K562 (cell line): ENCODE results near the gene LRRIQ1. TPM values are rescaled to one million over a fixed set of nuclear protein-coding genes. Genes with fewer than 3 reads are reported as not detected.

ENCODE experiments used
- ATAC-seq: fragments of 200-7000 bp; cut with Tn5 transposase; 3 replicates; pipeline ENCODE4 v1.9.1; 2020; ENCODE audit warnings: moderate library complexity
- BruUV-seq: library from RNA; stranded (reverse); fragments of 400-500 nt; replicated peaks from 2 replicates; lab custom pipeline; 2021; lab: Mats Ljungman, UMichigan
- CTCF ChIA-PET: fragments of 300-600 bp; formaldehyde crosslinking; extraction: SDS; loops from one replicate; lab custom pipeline; 2021; ENCODE audit warnings: low intra/inter-chr PET ratio; lab: Yijun Ruan, JAX
- POLR2A ChIA-PET: fragments of 300-600, 350-650 bp; sonication (Branson Sonifier 250); formaldehyde crosslinking; extraction: SDS; loops from one replicate; lab custom pipeline; 2021; ENCODE audit warnings: antibody characterized with exemption, inconsistent platforms; lab: Yijun Ruan, JAX
- DNase-seq, 4 experiments: peaks; one replicate each; pipeline versions ENCODE4 v3.0.0 to v3.0.0-alpha.2; 2011 to 2018; ENCODE audit warnings: low spot score in 3 of 4, mixed read lengths in 3 of 4; ENCODE audit errors: extremely low read depth in 1 of 4
- FAIRE-seq: peaks from 2 replicates; lab custom pipeline; 2011; peaks lifted over from hg19 to GRCh38; lab: Jason Lieb, UNC
- H2AFZ ChIP-seq: 2 replicates; pipeline ENCODE4 v1.6.0; 2011; ENCODE audit warnings: low read depth, low read length, control low read depth, inconsistent platforms
- H3K27ac ChIP-seq: fragments of 200-600 bp; 3 replicates; pipeline ENCODE4 v1.8.0; 2011; ENCODE audit warnings: low read depth, mild to moderate bottlenecking, control low read depth, inconsistent platforms, low read length, moderate library complexity, mixed read lengths; ENCODE audit errors: extremely low read depth
- H3K27me3 ChIP-seq, 2 experiments: fragments of 300-600 bp in 1 of 2; 2 replicates in 1 of 2; 3 replicates in 1 of 2; pipeline versions ENCODE4 v1.6.0 to v1.8.0; 2011; ENCODE audit warnings: inconsistent platforms in 2 of 2, low read length in 2 of 2, mild to moderate bottlenecking in 1 of 2, mixed read lengths in 1 of 2, moderate library complexity in 1 of 2; ENCODE audit not compliant: control insufficient read depth in 2 of 2, insufficient read depth in 2 of 2
- H3K36me3 ChIP-seq: fragments of 300-600 bp; 3 replicates; pipeline ENCODE4 v1.8.0; 2011; ENCODE audit warnings: mild to moderate bottlenecking, low read length, inconsistent platforms; ENCODE audit not compliant: control insufficient read depth, insufficient read depth
- H3K4me1 ChIP-seq, 2 experiments: fragments of 200-600 bp in 1 of 2; replicated peaks in 1 of 2; 2 replicates in 1 of 2; 3 replicates in 1 of 2; pipeline versions ENCODE4 v1.5.1 to v1.8.0; 2011; ENCODE audit warnings: inconsistent platforms in 2 of 2, low read length in 2 of 2, mild to moderate bottlenecking in 1 of 2, mixed read lengths in 1 of 2, moderate library complexity in 1 of 2; ENCODE audit not compliant: control insufficient read depth in 2 of 2, insufficient read depth in 2 of 2
- H3K4me2 ChIP-seq: 2 replicates; pipeline ENCODE4 v1.6.1; 2011; ENCODE audit warnings: low read length, control low read depth, inconsistent platforms, mixed read lengths; ENCODE audit not compliant: insufficient read depth
- H3K4me3 ChIP-seq: fragments of 200-600 bp; sonication (generic), shearing (Covaris generic); 2 replicates; pipeline ENCODE4 v1.5.1; 2016; ENCODE audit warnings: control low read depth, inconsistent platforms
- H3K79me2 ChIP-seq: fragments of 200-600 bp; 3 replicates; pipeline ENCODE4 v1.8.0; 2011; ENCODE audit warnings: low read length, inconsistent platforms; ENCODE audit not compliant: control insufficient read depth, insufficient read depth
- H3K9ac ChIP-seq, 2 experiments: 2 replicates each; pipeline versions ENCODE4 v1.6.0 to v1.6.1; 2011; ENCODE audit warnings: low read depth in 2 of 2, low read length in 2 of 2, control low read depth in 1 of 2, inconsistent platforms in 1 of 2, mild to moderate bottlenecking in 1 of 2, mixed read lengths in 1 of 2; ENCODE audit not compliant: insufficient read depth in 1 of 2
- H3K9me1 ChIP-seq: one replicate; pipeline ENCODE4 v1.6.0; 2011; ENCODE audit warnings: inconsistent platforms, mild to moderate bottlenecking, low read length, moderate library complexity; ENCODE audit not compliant: control insufficient read depth, insufficient read depth
- H3K9me3 ChIP-seq: replicated peaks from 2 replicates; pipeline ENCODE4 v1.5.1; 2011; ENCODE audit warnings: low read depth, low read length, inconsistent platforms; ENCODE audit not compliant: control insufficient read depth, insufficient read depth
- H4K20me1 ChIP-seq: replicated peaks from 2 replicates; pipeline ENCODE4 v1.6.1; 2011; ENCODE audit warnings: low read length, inconsistent platforms, mixed read lengths; ENCODE audit not compliant: control insufficient read depth, insufficient read depth
- CTBP1 ChIP-seq: fragments of 450-650 bp; IDR thresholded peaks from 2 replicates; pipeline ENCODE4 v1.6.1; 2016; ENCODE audit warnings: borderline replicate concordance
- DACH1 ChIP-seq: fragments of 450-650 bp; IDR thresholded peaks from 2 replicates; pipeline ENCODE4 v1.6.1; 2018; ENCODE audit not compliant: partially characterized antibody
- FOXP1 ChIP-seq: sonication (generic); formaldehyde crosslinking; IDR thresholded peaks from 2 replicates; pipeline ENCODE4 v1.8.0; 2022; ENCODE audit warnings: mild to moderate bottlenecking, missing genetic modification reagents
- HINFP ChIP-seq: fragments of 450-650 bp; conservative IDR thresholded peaks from 2 replicates; pipeline ENCODE4 v1.6.1; 2016; ENCODE audit warnings: missing genetic modification characterization, low read depth, mild to moderate bottlenecking, control low read depth, missing compliant biosample characterization
- HIVEP1 ChIP-seq: fragments of 250-450 bp; sonication (Bioruptor Pico); IDR thresholded peaks from 2 replicates; pipeline ENCODE4 v1.4.0; 2020; ENCODE audit warnings: mild to moderate bottlenecking
- KLF13 ChIP-seq: fragments of 450-650 bp; IDR thresholded peaks from 2 replicates; pipeline ENCODE4 v1.6.1; 2016; ENCODE audit warnings: missing genetic modification characterization, low read depth, mild to moderate bottlenecking, missing compliant biosample characterization, moderate library complexity, borderline replicate concordance
- MCM2 ChIP-seq: fragments of 450-650 bp; IDR thresholded peaks from 2 replicates; pipeline ENCODE4 v1.6.1; 2017; ENCODE audit warnings: low read depth, mild to moderate bottlenecking
- MCM5 ChIP-seq: fragments of 450-650 bp; IDR thresholded peaks from 2 replicates; pipeline ENCODE4 v1.6.1; 2016; ENCODE audit warnings: low read depth
- NCOA4 ChIP-seq: fragments of 450-650 bp; IDR thresholded peaks from 2 replicates; pipeline ENCODE4 v1.6.1; 2018; ENCODE audit warnings: mild to moderate bottlenecking; ENCODE audit not compliant: partially characterized antibody
- NFIC ChIP-seq: fragments of 450-650 bp; IDR thresholded peaks from 2 replicates; pipeline ENCODE4 v1.6.1; 2017; ENCODE audit warnings: mild to moderate bottlenecking, inconsistent platforms
- PURB ChIP-seq: sonication (generic); formaldehyde crosslinking; IDR thresholded peaks from 2 replicates; pipeline ENCODE4 v1.9.0; 2021; ENCODE audit warnings: low read depth, mild to moderate bottlenecking, missing genetic modification reagents
- RBM34 ChIP-seq: fragments of 200-400 bp; formaldehyde crosslinking; IDR thresholded peaks from 2 replicates; pipeline ENCODE4 v1.6.1; 2018; ENCODE audit warnings: low read length, borderline replicate concordance; ENCODE audit not compliant: insufficient read depth
- SAFB2 ChIP-seq: fragments of 200-400 bp; formaldehyde crosslinking; IDR thresholded peaks from 2 replicates; pipeline ENCODE4 v1.6.1; 2018; ENCODE audit warnings: borderline replicate concordance, low read length, low read depth, moderate library complexity; ENCODE audit not compliant: severe bottlenecking
- TCFL5 ChIP-seq: fragments of 250-450 bp; sonication (Bioruptor Pico); conservative IDR thresholded peaks from 2 replicates; pipeline ENCODE4 v1.6.1; 2021; ENCODE audit warnings: mild to moderate bottlenecking, moderate library complexity, matching md5 sums
- ZBTB1 ChIP-seq: sonication (generic); formaldehyde crosslinking; IDR thresholded peaks from 2 replicates; pipeline ENCODE4 v1.8.1; 2023; ENCODE audit warnings: missing genetic modification reagents, low read depth, mild to moderate bottlenecking, borderline replicate concordance
- ZBTB26 ChIP-seq: fragments of 450-650 bp; formaldehyde crosslinking; IDR thresholded peaks from 2 replicates; pipeline ENCODE4 v1.4.0; 2022; ENCODE audit warnings: missing genetic modification characterization
- WGBS: fragments of 100-300 bp; shearing (Covaris generic); methylation state at CpG from one replicate; pipeline ENCODE4 v1.1.6; 2016; ENCODE audit warnings: low coverage, mixed read lengths; ENCODE audit not compliant: insufficient coverage; ENCODE audit errors: missing lambda C conversion rate; 5-methylcytosine and 5-hydroxymethylcytosine counted together
- in situ Hi-C: fragments of 300-500 bp; cut with MboI; formaldehyde crosslinking; loops from 4 replicates; pipeline ENCODE4 v1.15.0; 2018; ENCODE audit warnings: inconsistent platforms, mixed read lengths
- intact Hi-C: fragments of 100-400 bp; cut with micrococcal nuclease; formaldehyde crosslinking; loops from 2 replicates; pipeline ENCODE4 v1.14.2; 2022
- polyA plus RNA-seq, 8 experiments: library from polyadenylated mRNA; depleted of rRNA in 4 of 8; stranded (reverse) in 5 of 8; unstranded in 3 of 8; fragments of >200 nt; fragmentation: Nextera tagmentation in 2 of 8; fragmentation: Illumina TruSeq in 1 of 8; extraction: Ambion mirVana in 2 of 8; extraction: Trizol in 1 of 8; gene quantifications; 2 replicates each; pipeline versions ENCODE4 v1.2.1 to v1.2.3, GENCODE V29; 2011 to 2014; ENCODE audit warnings: inconsistent platforms in 1 of 8, missing spikeins in 1 of 8
- total RNA-seq, 7 experiments: library from RNA; depleted of rRNA in 6 of 7; stranded (reverse); fragments of >200 nt in 6 of 7; fragmentation: Illumina TruSeq in 2 of 7; extraction: Trizol in 2 of 7; gene quantifications; 2 replicates each; pipeline versions ENCODE4 v1.2.1 to v1.2.3, GENCODE V29; 2011 to 2021; ENCODE audit warnings: low replicate concordance in 1 of 7

LRRIQ1 gene
- total and polyA plus RNA-seq, 9 of the 15 experiments (the other 6 are each of a cell fraction or from before 2014, with no cell fraction given) = not detected

- no peak overlapping the region for H3K4me2 ChIP-seq
- WGBS = 4% methylated on average over 3 of the region's 3 CpGs
- DNase-seq (no peak), FAIRE-seq (no peak), ATAC-seq (no peak)
- no peak overlapping the region for H3K9ac ChIP-seq
- no peak overlapping the region for H3K4me3 ChIP-seq
- intact Hi-C loops = no loop called here
- H3K36me3 ChIP-seq = no peaks in the 10 kb centered on the region
- no peaks in the 10 kb centered on the region for H3K9me1 ChIP-seq
- no peak for TF ChIP-seq HIVEP1 (CRISPR knock-in tag)
- TF ChIP-seq RBM34 = no peak
- no peak for TF ChIP-seq NFIC
- TF ChIP-seq FOXP1 = no peak
- no peak for TF ChIP-seq DACH1
- TF ChIP-seq KLF13 (tag) = no peak
- TF ChIP-seq SAFB2 = no peak
- H3K9me3 ChIP-seq = no peaks in the 10 kb centered on the region
- no peaks in the 10 kb centered on the region for H3K79me2 ChIP-seq
- in situ Hi-C loops = no loop called here
- no peaks in the 10 kb centered on the region for H3K27me3 ChIP-seq
- no TSS peak for BruUV-seq
- H4K20me1 ChIP-seq = no peaks in the 10 kb centered on the region
- H3K27ac ChIP-seq = no peak overlapping the region
- ChIA-PET POLR2A (no interaction called here), CTCF (no interaction called here)
- no peak overlapping the region for H2AFZ ChIP-seq
- H3K4me1 ChIP-seq = no peaks in the 10 kb centered on the region
These were observed 22.2 kb downstream of the LRRIQ1 start for GRCh38 chr12:85058339-85058738.

GRCh38 chr12:85059594-85059993 lies 23.4 kb downstream of the LRRIQ1 start:
- intact Hi-C loops (no loop called here), in situ Hi-C loops (no loop called here)
- CTCF ChIA-PET = no interaction called here
- WGBS = 0% methylated on average over 6 of the region's 6 CpGs
- Histone ChIP-seq H3K27ac (no peak overlapping the region), H3K9ac (no peak overlapping the region), H3K4me3 (no peak overlapping the region), H3K4me1 (no peaks in the 10 kb centered on the region), H3K27me3 (no peaks in the 10 kb centered on the region), H2AFZ (no peak overlapping the region), H3K36me3 (no peaks in the 10 kb centered on the region), H3K9me3 (no peaks in the 10 kb centered on the region), H4K20me1 (no peaks in the 10 kb centered on the region), H3K79me2 (no peaks in the 10 kb centered on the region), H3K4me2 (no peak overlapping the region), H3K9me1 (no peaks in the 10 kb centered on the region)
- FAIRE-seq (no peak), DNase-seq (no peak), ATAC-seq (no peak)
- POLR2A ChIA-PET = no interaction called here
- BruUV-seq = no TSS peak
- TF ChIP-seq PURB (CRISPR knock-in tag) (no peak), MCM2 (no peak), NCOA4 (no peak), ZBTB1 (CRISPR knock-in tag) (no peak), NFIC (no peak), HINFP (tag) (no peak), ZBTB26 (CRISPR knock-in tag) (no peak), TCFL5 (CRISPR knock-in tag) (no peak), MCM5 (no peak), CTBP1 (no peak)
